Kidney (tissue), 14 donors: ENCODE measurements around the gene CHEK2. TPM values are rescaled to one million over a fixed set of nuclear protein-coding genes. Genes with fewer than 3 reads are reported as not detected.

ENCODE experiments used
- DNase-seq, 5 donors: peaks; one replicate each; pipeline ENCODE4 v3.0.0-alpha.2; 2013 to 2020
- FAIRE-seq: peaks from 2 replicates; lab custom pipeline; 2012; peaks lifted over from hg19 to GRCh38; lab: Jason Lieb, UNC
- H3K27ac ChIP-seq, 2 donors: one replicate each; pipeline ENCODE4 v1.7.0; 2013; ENCODE audit warnings: low read depth in 2 of 2, low read length in 2 of 2, inconsistent platforms in 1 of 2
- H3K27me3 ChIP-seq: one replicate; pipeline ENCODE4 v1.7.1; 2013; ENCODE audit warnings: low read length, inconsistent platforms; ENCODE audit not compliant: control insufficient read depth, insufficient read depth
- H3K36me3 ChIP-seq, 3 donors: one replicate each; pipeline versions ENCODE4 v1.7.0 to v1.7.1; 2013; ENCODE audit warnings: low read length in 3 of 3, control low read depth in 1 of 3, inconsistent platforms in 1 of 3; ENCODE audit not compliant: insufficient read depth in 3 of 3, control insufficient read depth in 2 of 3
- H3K4me1 ChIP-seq, 3 donors: one replicate each; pipeline versions ENCODE4 v1.7.0 to v1.7.1; 2013; ENCODE audit warnings: low read length in 3 of 3, inconsistent platforms in 1 of 3, low read depth in 1 of 3; ENCODE audit not compliant: control insufficient read depth in 2 of 3, insufficient read depth in 2 of 3
- H3K4me3 ChIP-seq, 3 donors: one replicate each; pipeline versions ENCODE4 v1.7.0 to v1.8.1; 2013; ENCODE audit warnings: low read length in 3 of 3, control low read depth in 1 of 3, inconsistent platforms in 1 of 3
- H3K9ac ChIP-seq, 3 donors: one replicate each; pipeline versions ENCODE4 v1.7.0 to v1.7.1; 2013; ENCODE audit warnings: low read length in 3 of 3, control low read depth in 1 of 3, inconsistent platforms in 1 of 3
- H3K9me3 ChIP-seq, 3 donors: one replicate each; pipeline versions ENCODE4 v1.7.0 to v1.7.1; 2013; ENCODE audit warnings: low read length in 3 of 3, control low read depth in 1 of 3, inconsistent platforms in 1 of 3; ENCODE audit not compliant: control insufficient read depth in 2 of 3, insufficient read depth in 1 of 3
- CTCF ChIP-seq: IDR thresholded peaks from 3 replicates; pipeline ENCODE4 v1.5.1; 2012; ENCODE audit warnings: mild to moderate bottlenecking, moderate library complexity, borderline replicate concordance; ENCODE audit not compliant: insufficient read depth; ENCODE audit errors: extremely low read depth
- intact Hi-C: fragments of 100-400 bp; cut with DNase I; formaldehyde crosslinking; loops from one replicate; pipeline ENCODE4 v1.11.1; 2022
- polyA plus RNA-seq: library from polyadenylated mRNA; stranded (reverse); fragments of 350-450 nt; fragmentation: Illumina TruSeq; extraction: RNeasy Lipid Tissue Mini Kit (QIAGEN cat#74804); gene quantifications from one replicate; pipeline ENCODE4 v1.2.3, GENCODE V29; 2014; ENCODE audit warnings: low read depth, low replicate concordance; ENCODE audit not compliant: insufficient read depth
- total RNA-seq: library from RNA; stranded (reverse); fragmentation: NEBNext Ultra II Directional; extraction: Animal tissue kit (Norgen Biotek cat#: 25700); gene quantifications from one replicate; pipeline ENCODE4 v1.2.1, GENCODE V29; 2021
- donor health status: control.
- donor health status: control.
- donor health status: control.
- donor health status: control.
- donor health status: control.
- donor health status: DM: yes; HTN: yes; CAD: no.
- donor health status: Normal renal cell carcinoma (clear cell type).

CHEK2 gene
- total and polyA plus RNA-seq, 2 donors from 2014 or later, result 4.6 to 10.1 TPM

DNA sequence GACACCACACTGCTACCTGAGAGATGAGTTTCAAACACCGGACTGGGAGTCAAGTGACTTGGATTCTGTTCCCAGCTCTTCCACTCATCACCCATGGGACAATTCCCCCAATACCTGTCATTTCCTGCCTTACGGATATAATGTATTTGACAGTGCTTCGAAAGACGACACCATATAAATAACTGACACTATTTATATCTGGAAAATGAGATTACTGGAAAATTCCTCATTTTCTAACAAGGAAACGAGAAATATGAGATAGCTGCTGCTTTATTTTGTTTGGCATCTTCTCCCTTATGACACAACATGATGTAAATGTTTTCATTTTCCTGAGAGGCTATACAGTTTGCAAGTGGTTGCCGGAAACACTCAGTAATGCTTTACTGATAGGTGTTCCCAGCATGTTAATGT, 8.9 kb upstream of the CHEK2 start:
- Histone ChIP-seq H3K9ac (no peak overlapping the region), H3K27ac (no peak overlapping the region), H3K36me3 (peaks cover 2 to 16% (median 5%) of the 10 kb centered on the region in 3 donors), H3K9me3 (no peaks in the 10 kb centered on the region), H3K4me3 (no peak overlapping the region), H3K4me1 (no peaks in the 10 kb centered on the region), H3K27me3 (no peaks in the 10 kb centered on the region)
- DNase-seq (peak in 1 of 5 donors; percentile 60), FAIRE-seq (no peak)
- intact Hi-C loops, result no loop called here
- no peak for TF ChIP-seq CTCF

GRCh38 chr22:28743852-28744251, 2.2 kb upstream of the CHEK2 start:
- no peak for FAIRE-seq
- H3K36me3 ChIP-seq, result peaks cover 8 to 28% (median 9%) of the 10 kb centered on the region in 3 donors

GRCh38 chr22:28742562-28742962, 942 bp upstream of the CHEK2 start:
- no peak for FAIRE-seq
- TF ChIP-seq CTCF, result no peak
- H3K27me3 ChIP-seq, result no peaks in the 10 kb centered on the region
- H3K4me3 ChIP-seq, result peak overlapping the region; percentile 92 to 99 (median 95)
- H3K27ac ChIP-seq, result peak overlapping the region; percentile 98 to 99
- intact Hi-C loops, result no loop called here
- no peaks in the 10 kb centered on the region for H3K9me3 ChIP-seq
- H3K4me1 ChIP-seq, result peaks cover 3 to 7% (median 5%) of the 10 kb centered on the region in 3 donors
- H3K36me3 ChIP-seq, result peaks cover 7 to 25% (median 8%) of the 10 kb centered on the region in 3 donors
- no peak for DNase-seq
- H3K9ac ChIP-seq, result peak overlapping the region; percentile 58 to 98 (median 82)

More at GRCh38 chr22:28743852-28744251, 2.2 kb upstream of the CHEK2 start:
- Histone ChIP-seq H3K4me1 (peaks cover 3 to 7% (median 5%) of the 10 kb centered on the region in 3 donors), H3K9ac (no peak overlapping the region), H3K9me3 (no peaks in the 10 kb centered on the region), H3K27ac (no peak overlapping the region), H3K27me3 (no peaks in the 10 kb centered on the region), H3K4me3 (no peak overlapping the region)
- no peak for TF ChIP-seq CTCF
- DNase-seq, result no peak
- intact Hi-C loops, result no loop called here
